ENCODE measurements around the gene TRAK1. TPM values are rescaled to one million over a fixed set of nuclear protein-coding genes. Genes with fewer than 3 reads are reported as not detected.

The TRAK1 gene
- total and polyA plus RNA-seq, 2 donors (not counting 1 experiment from before 2014, with no cell fraction given): 71.3 to 129 TPM

GRCh38 chr3:42189736-42190135, 98.6 kb downstream of the TRAK1 start:
- Mint-ChIP-seq H3K9me3 (ENCODE audit: insufficient read depth) (no peaks in the 10 kb centered on the region), H3K4me1 (peaks cover 30% of the 10 kb centered on the region), H3K27me3 (no peaks in the 10 kb centered on the region), H3K4me3 (no peak overlapping the region), H3K27ac (no peak overlapping the region)
- DNase-seq: no peak
- no peak for ATAC-seq (ENCODE audit: low read depth)
- WGBS (ENCODE audit: insufficient coverage): 100% methylated on average over 5 of the region's 6 CpGs
- Histone ChIP-seq H3K9me3 (ENCODE audit: control extremely low read depth in 1 of 3, control insufficient read depth in 2 of 3, insufficient read depth in 1 of 3, low read length in 2 of 3) (no peaks in the 10 kb centered on the region), H3K4me1 (ENCODE audit: control insufficient read depth in 2 of 2, insufficient read depth in 2 of 2, low read length in 2 of 2) (peaks cover 15 to 24% of the 10 kb centered on the region in 2 donors), H3K4me2 (replicated peaks; ENCODE audit: low read depth, low read length, poor library complexity, severe bottlenecking) (no peak overlapping the region), H3K36me3 (replicated peaks in 1 of 2; ENCODE audit: control extremely low read depth in 1 of 2, control insufficient read depth in 1 of 2, extremely low read depth in 1 of 2, insufficient read depth in 2 of 2, low read length in 1 of 2) (peaks cover 0 to 64% of the 10 kb centered on the region in 2 experiments), H3K27ac (ENCODE audit: low read length in 2 of 2) (no peak overlapping the region), H3K9ac (ENCODE audit: low read length) (no peak overlapping the region), H3K79me2 (ENCODE audit: control insufficient read depth, insufficient read depth, low read length) (peaks cover 5% of the 10 kb centered on the region), H3K4me3 (ENCODE audit: control extremely low read depth in 1 of 5, extremely low read depth in 1 of 5, insufficient read depth in 1 of 5, low read depth in 2 of 5, low read length in 4 of 5) (no peak overlapping the region), H4K20me1 (ENCODE audit: control insufficient read depth, insufficient read depth, low read length, poor library complexity, severe bottlenecking) (peaks cover 16% of the 10 kb centered on the region), H3K27me3 (replicated peaks in 1 of 4; ENCODE audit: control extremely low read depth in 1 of 4, control insufficient read depth in 3 of 4, insufficient read depth in 4 of 4, low read length in 3 of 4) (no peaks in the 10 kb centered on the region), H2AFZ (ENCODE audit: insufficient read depth, low read depth, low read length, poor library complexity, severe bottlenecking) (no peak overlapping the region)
- intact Hi-C loops (cut with micrococcal nuclease): loop anchor here (2.0 kb wide), 1 partner anchor 71 kb away; no protein-coding TSS in a partner anchor
- ChIA-PET CTCF (interaction anchor here (0.7 to 6.1 kb wide), 9 partner anchors 10 to 490 kb away, joined by 3 to 97 read pairs (median 19); no protein-coding TSS in a partner anchor), POLR2A (no interaction called here)
- TF ChIP-seq, protein P1, sequence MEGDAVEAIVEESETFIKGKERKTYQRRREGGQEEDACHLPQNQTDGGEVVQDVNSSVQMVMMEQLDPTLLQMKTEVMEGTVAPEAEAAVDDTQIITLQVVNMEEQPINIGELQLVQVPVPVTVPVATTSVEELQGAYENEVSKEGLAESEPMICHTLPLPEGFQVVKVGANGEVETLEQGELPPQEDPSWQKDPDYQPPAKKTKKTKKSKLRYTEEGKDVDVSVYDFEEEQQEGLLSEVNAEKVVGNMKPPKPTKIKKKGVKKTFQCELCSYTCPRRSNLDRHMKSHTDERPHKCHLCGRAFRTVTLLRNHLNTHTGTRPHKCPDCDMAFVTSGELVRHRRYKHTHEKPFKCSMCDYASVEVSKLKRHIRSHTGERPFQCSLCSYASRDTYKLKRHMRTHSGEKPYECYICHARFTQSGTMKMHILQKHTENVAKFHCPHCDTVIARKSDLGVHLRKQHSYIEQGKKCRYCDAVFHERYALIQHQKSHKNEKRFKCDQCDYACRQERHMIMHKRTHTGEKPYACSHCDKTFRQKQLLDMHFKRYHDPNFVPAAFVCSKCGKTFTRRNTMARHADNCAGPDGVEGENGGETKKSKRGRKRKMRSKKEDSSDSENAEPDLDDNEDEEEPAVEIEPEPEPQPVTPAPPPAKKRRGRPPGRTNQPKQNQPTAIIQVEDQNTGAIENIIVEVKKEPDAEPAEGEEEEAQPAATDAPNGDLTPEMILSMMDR (IDR thresholded peaks at IDR 0.05): no peak
- no peak for TF ChIP-seq EZH2 (IDR thresholded peaks at IDR 0.05; ENCODE audit: borderline replicate concordance, insufficient read depth, low read depth, low read length, poor library complexity, severe bottlenecking)

- peak; percentile 81 for DNase-seq
- no peak overlapping the region for H3K4me3 ChIP-seq (ENCODE audit: control extremely low read depth in 1 of 5, extremely low read depth in 1 of 5, insufficient read depth in 1 of 5, low read depth in 2 of 5, low read length in 4 of 5)
- Mint-ChIP-seq H3K27me3 (no peaks in the 10 kb centered on the region), H3K27ac (peak overlapping the region; percentile 65), H3K4me1 (peaks cover 40% of the 10 kb centered on the region), H3K9me3 (ENCODE audit: insufficient read depth) (no peaks in the 10 kb centered on the region), H3K4me3 (no peak overlapping the region)
- H4K20me1 ChIP-seq (ENCODE audit: control insufficient read depth, insufficient read depth, low read length, poor library complexity, severe bottlenecking): peaks cover 16% of the 10 kb centered on the region
- no peak overlapping the region for H3K9ac ChIP-seq (ENCODE audit: low read length)
- no peak overlapping the region for H2AFZ ChIP-seq (ENCODE audit: insufficient read depth, low read depth, low read length, poor library complexity, severe bottlenecking)
- ATAC-seq (ENCODE audit: low read depth): peak; percentile 66
- no peaks in the 10 kb centered on the region for H3K9me3 ChIP-seq (ENCODE audit: control extremely low read depth in 1 of 3, control insufficient read depth in 2 of 3, insufficient read depth in 1 of 3, low read length in 2 of 3)
- ChIA-PET CTCF (interaction anchor here (0.5 to 6.1 kb wide), 65 partner anchors 8 to 1879 kb away, joined by 3 to 97 read pairs (median 4); partner anchors contain the start of gene ULK4), POLR2A (no interaction called here)
- no peak overlapping the region for H3K4me2 ChIP-seq (replicated peaks; ENCODE audit: low read depth, low read length, poor library complexity, severe bottlenecking)
- no peaks in the 10 kb centered on the region for H3K27me3 ChIP-seq (replicated peaks in 1 of 4; ENCODE audit: control extremely low read depth in 1 of 4, control insufficient read depth in 3 of 4, insufficient read depth in 4 of 4, low read length in 3 of 4)
- 53% methylated on average over 9 of the region's 11 CpGs for WGBS (ENCODE audit: insufficient coverage)
- peaks cover 9% of the 10 kb centered on the region for H3K79me2 ChIP-seq (ENCODE audit: control insufficient read depth, insufficient read depth, low read length)
- intact Hi-C loops (cut with micrococcal nuclease): loop anchor here (1.0 to 2.0 kb wide), 2 partner anchors 72 to 297 kb away; no protein-coding TSS in a partner anchor
- H3K27ac ChIP-seq (ENCODE audit: low read length in 2 of 2): peak overlapping the region in 1 of 2 donors; percentile 43
- H3K4me1 ChIP-seq (ENCODE audit: control insufficient read depth in 2 of 2, insufficient read depth in 2 of 2, low read length in 2 of 2): peaks cover 15 to 29% of the 10 kb centered on the region in 2 donors
- TF ChIP-seq, protein P1 (IDR thresholded peaks at IDR 0.05): peak; percentile 89
- TF ChIP-seq EZH2 (IDR thresholded peaks at IDR 0.05; ENCODE audit: borderline replicate concordance, insufficient read depth, low read depth, low read length, poor library complexity, severe bottlenecking): no peak
- peaks cover 0 to 67% of the 10 kb centered on the region in 2 experiments for H3K36me3 ChIP-seq (replicated peaks in 1 of 2; ENCODE audit: control extremely low read depth in 1 of 2, control insufficient read depth in 1 of 2, extremely low read depth in 1 of 2, insufficient read depth in 2 of 2, low read length in 1 of 2)
Observed at GRCh38 chr3:42190701-42191442, 99.7 kb downstream of the TRAK1 start.

Measured in B cell (primary cell).